ENCODE results near the gene PARD3. TPM values are rescaled to one million over a fixed set of nuclear protein-coding genes. Genes with fewer than 3 reads are reported as not detected.

PARD3 gene
- polyA plus RNA-seq, 2 of the 4 experiments (the other 2 are of a cell fraction): 110 to 200 TPM

DNA sequence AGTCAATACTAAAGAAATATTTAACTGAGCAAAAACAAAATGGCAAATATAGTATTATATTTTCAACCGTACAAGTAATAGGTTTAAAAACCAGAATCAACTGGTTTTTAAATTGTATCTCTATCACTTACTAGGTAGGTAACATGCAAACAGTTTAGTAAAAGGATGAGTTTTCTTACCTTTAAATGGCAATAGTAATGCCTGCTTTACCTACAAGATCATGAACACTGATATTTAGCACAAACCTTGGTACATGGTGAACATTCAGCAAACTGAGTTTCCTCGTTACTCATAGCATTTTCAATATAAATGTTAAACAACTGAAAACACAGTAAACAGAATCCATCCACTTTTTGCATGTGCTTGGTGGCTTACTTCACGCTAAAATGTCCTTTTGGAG, 389.1 kb downstream of the PARD3 start (continued):
- no peak for TF ChIP-seq EHMT2 (IDR thresholded peaks at IDR 0.05; ENCODE audit: low read depth)

DNA sequence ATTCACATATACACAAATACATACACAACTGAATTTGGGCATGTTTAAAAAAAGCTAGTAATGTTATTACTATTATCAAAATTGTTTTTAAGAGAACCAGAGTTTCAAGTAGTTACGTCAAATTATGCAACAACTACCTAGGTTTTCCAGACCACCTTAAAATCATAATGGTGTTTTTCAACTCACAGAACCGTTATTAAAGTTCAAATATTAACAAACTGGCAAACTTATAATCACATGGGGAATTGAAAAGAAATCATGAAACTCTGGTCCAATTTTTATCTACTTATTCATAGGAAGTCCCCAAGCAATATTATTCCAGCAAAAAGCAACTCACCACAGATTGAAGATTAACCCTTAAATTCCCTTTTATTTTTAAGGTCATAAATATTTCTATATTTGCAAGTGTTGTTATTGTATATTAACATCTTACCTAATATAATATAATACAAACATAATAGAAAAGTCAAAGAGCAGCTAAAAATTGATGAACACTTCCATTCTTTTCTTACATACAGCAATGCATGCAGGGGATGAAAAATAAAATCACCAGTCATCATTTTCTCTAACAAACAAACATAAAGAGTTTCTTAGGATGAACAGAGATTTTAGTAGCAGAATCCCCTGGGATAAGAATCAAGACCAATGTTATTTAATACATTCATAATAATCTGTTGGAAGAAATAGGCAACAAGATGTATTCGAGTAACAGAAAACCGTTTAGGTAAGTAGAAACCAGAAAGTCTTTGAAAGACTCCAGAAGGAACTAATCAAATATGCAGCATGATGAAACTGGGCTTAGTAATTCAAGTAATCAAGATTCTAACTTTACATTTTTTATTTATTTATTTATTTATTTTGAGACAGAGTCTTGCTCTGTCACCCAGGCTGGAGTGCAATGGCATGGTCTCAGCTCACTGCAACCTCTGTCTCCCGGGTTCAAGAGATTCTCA, 391.1 kb downstream of the PARD3 start:
- ATAC-seq (no peak), DNase-seq (ENCODE audit: low read depth in 1 of 2, low spot score in 1 of 2) (peak in 1 of 2 experiments; percentile 42), FAIRE-seq (peak; percentile 73)
- no peaks in the 10 kb centered on the region for H3K9me3 ChIP-seq
- peak overlapping the region; percentile 35 for H3K4me2 ChIP-seq
- ChIA-PET CTCF (interaction anchor here (1.6 kb wide), 1 partner anchor 214 kb away, joined by 3 read pairs; no protein-coding TSS in a partner anchor), POLR2A (no interaction called here)
- no peak overlapping the region for H3K4me3 ChIP-seq
- H3K4me1 ChIP-seq: peaks cover 90% of the 10 kb centered on the region
- TF ChIP-seq KDM5A (IDR thresholded peaks at IDR 0.05) (no peak), CHD2 (IDR thresholded peaks at IDR 0.05; ENCODE audit: low read length, partially characterized antibody) (no peak), FOSL2 (IDR thresholded peaks at IDR 0.05) (no peak), FOSL2 (CRISPR knock-in tag; IDR thresholded peaks at IDR 0.05) (peak; percentile 29; the same call in 1 of the 2 replicates), RAD21 (conservative IDR thresholded peaks at IDR 0.05 in 1 of 2, IDR thresholded peaks at IDR 0.05 in 1 of 2) (peak in 1 of 2 experiments; percentile 22; a peak in 1 of 5 replicates), CEBPB (IDR thresholded peaks at IDR 0.05) (peak; percentile 61 to 78), HEYL (CRISPR knock-in tag; IDR thresholded peaks at IDR 0.05) (no peak), GATA3 (IDR thresholded peaks at IDR 0.05; ENCODE audit: borderline replicate concordance) (no peak), CHD4 (IDR thresholded peaks at IDR 0.05; ENCODE audit: borderline replicate concordance) (no peak), EP300 (IDR thresholded peaks at IDR 0.05) (peak in 1 of 2 experiments; percentile 67; a peak in 1 of 5 replicates), MAFK (IDR thresholded peaks at IDR 0.05; ENCODE audit: partially characterized antibody) (peak; percentile 89), JUNB (IDR thresholded peaks at IDR 0.05) (peak; percentile 64), SMC3 (IDR thresholded peaks at IDR 0.05) (peak; percentile 25; the same call in 1 of the 3 replicates), MYC (IDR thresholded peaks at IDR 0.05; ENCODE audit: borderline replicate concordance, low read length) (no peak)
- WGBS (ENCODE audit: missing lambda C conversion rate): 46% methylated on average over 5 of the region's 5 CpGs
- peak overlapping the region; percentile 98 to 100 for H3K27ac ChIP-seq

DNA sequence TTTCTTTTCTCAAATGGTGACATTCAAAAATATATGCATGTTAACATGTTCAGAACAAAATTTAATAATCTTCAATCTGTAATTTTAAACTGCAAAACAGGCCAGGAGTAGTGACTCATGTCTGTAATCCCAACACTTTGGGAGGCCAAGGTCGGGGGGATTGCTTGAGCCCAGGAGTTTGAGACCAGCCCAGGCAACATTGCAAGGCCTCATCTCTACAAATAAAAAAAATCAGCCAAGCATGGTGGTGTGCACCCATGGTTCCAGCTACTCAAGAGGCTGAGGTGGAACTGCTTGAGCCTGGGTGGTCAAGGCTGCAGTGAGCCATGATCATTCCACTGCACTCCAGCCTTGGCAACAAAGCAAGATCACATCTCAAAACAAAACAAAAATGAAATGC, 394.3 kb downstream of the PARD3 start:
- CTCF ChIA-PET: no interaction called here
- POLR2A ChIA-PET: no interaction called here
- TF ChIP-seq CEBPB (IDR thresholded peaks at IDR 0.05) (no peak), FOSL2 (IDR thresholded peaks at IDR 0.05) (no peak), FOSL2 (CRISPR knock-in tag; IDR thresholded peaks at IDR 0.05) (peak; percentile 51)
- peak overlapping the region; percentile 95 to 100 for H3K27ac ChIP-seq
- no peak for FAIRE-seq
- peak overlapping the region; percentile 60 for H3K4me2 ChIP-seq
- peak in 1 of 2 experiments; percentile 61; a peak in 3 of 6 replicates for ATAC-seq
- H3K4me1 ChIP-seq: peaks cover 98% of the 10 kb centered on the region
- DNase-seq (ENCODE audit: low read depth in 1 of 2, low spot score in 1 of 2): peak in 1 of 2 experiments; percentile 50
- H3K9me3 ChIP-seq: no peaks in the 10 kb centered on the region
- WGBS (ENCODE audit: missing lambda C conversion rate): 0% methylated on average over 1 of the region's 1 CpG
- H3K4me3 ChIP-seq: no peak overlapping the region

DNA sequence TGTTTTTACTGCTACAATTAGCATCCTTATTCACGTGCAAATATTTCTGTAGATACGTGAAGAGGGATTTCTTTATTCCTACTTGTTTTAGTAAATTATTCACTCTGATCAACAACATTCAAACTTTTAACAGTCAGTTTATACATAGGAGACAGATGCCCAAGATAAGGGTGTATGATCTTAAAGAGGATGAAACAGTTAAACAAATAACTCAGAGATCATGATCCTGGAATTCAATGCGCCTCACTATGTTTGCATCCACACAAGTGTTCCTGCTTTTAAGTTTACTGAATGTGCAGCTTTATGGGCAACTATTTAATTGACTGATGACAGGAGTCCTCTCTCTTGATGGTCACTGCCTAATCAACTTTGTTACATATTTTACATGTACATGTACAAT, 394.8 kb downstream of the PARD3 start:
- ATAC-seq (peak; percentile 54 to 81; a peak in 3 of 6 replicates), FAIRE-seq (peak; percentile 93), DNase-seq (ENCODE audit: low read depth in 1 of 2, low spot score in 1 of 2) (peak in 1 of 2 experiments; percentile 80)
- WGBS (ENCODE audit: missing lambda C conversion rate): 5% methylated on average over 3 of the region's 3 CpGs
- peaks cover 98% of the 10 kb centered on the region for H3K4me1 ChIP-seq
- CTCF ChIA-PET: no interaction called here
- no peaks in the 10 kb centered on the region for H3K9me3 ChIP-seq
- H3K4me3 ChIP-seq: no peak overlapping the region
- peak overlapping the region; percentile 95 to 100 for H3K27ac ChIP-seq
- POLR2A ChIA-PET: no interaction called here
- peak overlapping the region; percentile 60 for H3K4me2 ChIP-seq
- TF ChIP-seq JUN (IDR thresholded peaks at IDR 0.05) (0 out of 5 replicates have a peak, but pooled peaks of 1 of the 2 experiments have one; percentile 48), CBX8 (IDR thresholded peaks at IDR 0.05) (no peak), JUNB (IDR thresholded peaks at IDR 0.05) (peak; percentile 13; the same call in 1 of the 2 replicates), GATA3 (IDR thresholded peaks at IDR 0.05; ENCODE audit: borderline replicate concordance) (peak; percentile 99), RARB (CRISPR knock-in tag; IDR thresholded peaks at IDR 0.05) (no peak), RNF2 (IDR thresholded peaks at IDR 0.05; ENCODE audit: borderline replicate concordance, low read depth) (no peak), HDAC2 (IDR thresholded peaks at IDR 0.05) (no peak), BHLHE40 (IDR thresholded peaks at IDR 0.05; ENCODE audit: low read depth, low read length) (no peak), ZSCAN20 (CRISPR knock-in tag; IDR thresholded peaks at IDR 0.05) (no peak), CBX2 (IDR thresholded peaks at IDR 0.05; ENCODE audit: borderline replicate concordance, low read depth) (no peak), POLR2A (IDR thresholded peaks at IDR 0.05; ENCODE audit: low read length) (no peak), CHD4 (IDR thresholded peaks at IDR 0.05; ENCODE audit: borderline replicate concordance) (no peak), FOXS1 (CRISPR knock-in tag; IDR thresholded peaks at IDR 0.05) (no peak), KDM1A (IDR thresholded peaks at IDR 0.05; ENCODE audit: low read depth) (no peak), SREBF2 (IDR thresholded peaks at IDR 0.05) (no peak), NPAS2 (CRISPR knock-in tag; IDR thresholded peaks at IDR 0.05; ENCODE audit: borderline replicate concordance) (no peak)
- TF ChIP-seq, protein P1, sequence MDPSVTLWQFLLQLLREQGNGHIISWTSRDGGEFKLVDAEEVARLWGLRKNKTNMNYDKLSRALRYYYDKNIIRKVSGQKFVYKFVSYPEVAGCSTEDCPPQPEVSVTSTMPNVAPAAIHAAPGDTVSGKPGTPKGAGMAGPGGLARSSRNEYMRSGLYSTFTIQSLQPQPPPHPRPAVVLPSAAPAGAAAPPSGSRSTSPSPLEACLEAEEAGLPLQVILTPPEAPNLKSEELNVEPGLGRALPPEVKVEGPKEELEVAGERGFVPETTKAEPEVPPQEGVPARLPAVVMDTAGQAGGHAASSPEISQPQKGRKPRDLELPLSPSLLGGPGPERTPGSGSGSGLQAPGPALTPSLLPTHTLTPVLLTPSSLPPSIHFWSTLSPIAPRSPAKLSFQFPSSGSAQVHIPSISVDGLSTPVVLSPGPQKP (IDR thresholded peaks at IDR 0.05; ENCODE audit: low read depth, low read length): no peak

Measured in A549 (cell line).